Tibial nerve (tissue), 4 donors: ENCODE measurements around the gene RNASE7. TPM values are rescaled to one million over a fixed set of nuclear protein-coding genes. Genes with fewer than 3 reads are reported as not detected.

Experiments used
- DNase-seq, 2 donors: peaks; one replicate each; pipeline ENCODE4 v3.0.0-alpha.2; 2019; ENCODE audit warnings: low spot score in 2 of 2
- H3K27ac ChIP-seq, 4 donors: fragments of 200-600 bp; sonication (generic) in 3 of 4; one replicate each; pipeline ENCODE4 v1.5.1; 2017 to 2019; ENCODE audit warnings: mild to moderate bottlenecking in 1 of 4
- H3K27me3 ChIP-seq, 2 donors: fragments of 200-600 bp; sonication (generic) in 1 of 2; one replicate each; pipeline versions ENCODE4 v1.5.1 to v1.6.0; 2017 to 2019
- H3K36me3 ChIP-seq, 3 donors: fragments of 200-600 bp; sonication (generic); one replicate each; pipeline ENCODE4 v1.5.1; 2018 to 2019
- H3K4me1 ChIP-seq, 4 donors: fragments of 200-600 bp; sonication (generic) in 3 of 4; one replicate each; pipeline ENCODE4 v1.5.1; 2017 to 2019
- H3K4me3 ChIP-seq, 4 donors: fragments of 200-600 bp; sonication (generic) in 3 of 4; one replicate each; pipeline ENCODE4 v1.5.1; 2017 to 2019; ENCODE audit warnings: mild to moderate bottlenecking in 1 of 4, moderate library complexity in 1 of 4
- H3K9me3 ChIP-seq, 4 donors: fragments of 200-600 bp; sonication (generic) in 3 of 4; one replicate each; pipeline ENCODE4 v1.5.1; 2017 to 2019
- EP300 ChIP-seq, 2 donors: sonication (generic); formaldehyde crosslinking; IDR thresholded peaks; one replicate each; pipeline ENCODE4 v1.6.1; 2017; ENCODE audit warnings: antibody characterized with exemption in 2 of 2, mild to moderate bottlenecking in 1 of 2
- POLR2A ChIP-seq, 2 donors: fragments of 450-650 bp; IDR thresholded peaks; one replicate each; pipeline ENCODE4 v1.6.1; 2017; ENCODE audit warnings: antibody characterized with exemption in 2 of 2, mild to moderate bottlenecking in 2 of 2, moderate library complexity in 2 of 2
- WGBS, 2 donors: methylation state at CpG; one replicate each; pipeline ENCODE4 v1.1.5; 2018; 5-methylcytosine and 5-hydroxymethylcytosine counted together
- total RNA-seq, 4 donors: library from RNA; depleted of rRNA; stranded (reverse); fragments of >200 nt; gene quantifications; one replicate each; pipeline ENCODE4 v1.1.0, GENCODE V29; 2016
- TF ChIP-seq, protein P1 (sequence below), 5 experiments: fragments of 200-600 bp in 3 of 5; fragments of 450-650 bp in 2 of 5; sonication (generic) in 3 of 5; IDR thresholded peaks; one replicate each; pipeline ENCODE4 v1.5.1; 2016 to 2019; ENCODE audit warnings: antibody characterized with exemption in 5 of 5, mild to moderate bottlenecking in 3 of 5, moderate library complexity in 2 of 5

The RNASE7 gene
- total RNA-seq, 4 donors from 2014 or later: not detected

GRCh38 chr14:21074398-21075272 is 32.5 kb downstream of the RNASE7 start:
- DNase-seq: no peak
- Histone ChIP-seq H3K4me1 (peaks cover 0 to 49% (median 24%) of the 10 kb centered on the region in 4 donors), H3K9me3 (no peaks in the 10 kb centered on the region), H3K27ac (peak overlapping the region; percentile 30 to 97 (median 70)), H3K27me3 (no peaks in the 10 kb centered on the region), H3K4me3 (no peak overlapping the region), H3K36me3 (peaks cover 0 to 57% (median 0%) of the 10 kb centered on the region in 3 donors)
- WGBS, 2 donors: 66 to 70% methylated on average over 18 to 26 of the region's 26 CpGs
- TF ChIP-seq, protein P1, sequence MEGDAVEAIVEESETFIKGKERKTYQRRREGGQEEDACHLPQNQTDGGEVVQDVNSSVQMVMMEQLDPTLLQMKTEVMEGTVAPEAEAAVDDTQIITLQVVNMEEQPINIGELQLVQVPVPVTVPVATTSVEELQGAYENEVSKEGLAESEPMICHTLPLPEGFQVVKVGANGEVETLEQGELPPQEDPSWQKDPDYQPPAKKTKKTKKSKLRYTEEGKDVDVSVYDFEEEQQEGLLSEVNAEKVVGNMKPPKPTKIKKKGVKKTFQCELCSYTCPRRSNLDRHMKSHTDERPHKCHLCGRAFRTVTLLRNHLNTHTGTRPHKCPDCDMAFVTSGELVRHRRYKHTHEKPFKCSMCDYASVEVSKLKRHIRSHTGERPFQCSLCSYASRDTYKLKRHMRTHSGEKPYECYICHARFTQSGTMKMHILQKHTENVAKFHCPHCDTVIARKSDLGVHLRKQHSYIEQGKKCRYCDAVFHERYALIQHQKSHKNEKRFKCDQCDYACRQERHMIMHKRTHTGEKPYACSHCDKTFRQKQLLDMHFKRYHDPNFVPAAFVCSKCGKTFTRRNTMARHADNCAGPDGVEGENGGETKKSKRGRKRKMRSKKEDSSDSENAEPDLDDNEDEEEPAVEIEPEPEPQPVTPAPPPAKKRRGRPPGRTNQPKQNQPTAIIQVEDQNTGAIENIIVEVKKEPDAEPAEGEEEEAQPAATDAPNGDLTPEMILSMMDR (IDR thresholded peaks at IDR 0.05): no peak
- no peak for TF ChIP-seq POLR2A (IDR thresholded peaks at IDR 0.05)
- TF ChIP-seq EP300 (IDR thresholded peaks at IDR 0.05): no peak

DNA sequence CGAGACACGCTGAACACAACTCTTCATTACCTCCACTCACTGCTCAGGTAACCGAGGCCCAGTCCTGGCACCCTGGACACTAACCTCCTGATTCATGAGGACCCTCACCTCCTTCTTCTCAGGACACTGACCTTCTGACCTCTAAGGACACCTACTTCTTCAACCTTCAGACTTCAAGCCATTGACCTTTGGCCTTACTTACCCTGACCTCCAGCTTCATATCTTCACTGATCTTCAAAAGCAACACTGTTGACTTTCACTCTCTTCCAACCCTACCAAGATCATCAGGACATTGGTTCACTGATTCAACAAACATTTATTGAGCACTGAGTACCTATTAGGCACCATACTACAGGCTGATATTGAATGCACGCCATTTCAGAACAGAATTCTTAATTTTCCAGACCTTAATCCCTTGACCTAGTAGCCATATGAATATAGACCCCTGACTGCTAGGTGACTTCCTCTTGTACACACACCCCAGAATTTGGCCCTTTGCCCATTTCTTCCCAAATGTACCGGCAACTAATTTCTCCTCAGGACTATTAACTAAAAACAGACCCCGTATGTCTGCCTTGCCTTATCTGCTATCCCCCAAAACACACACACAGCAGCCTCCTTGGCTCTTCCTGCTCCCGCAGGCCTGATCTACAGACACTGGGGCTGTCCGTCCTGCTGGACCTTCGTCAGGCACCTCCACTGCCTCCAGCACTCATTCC is 33.7 kb downstream of the RNASE7 start:
- no peaks in the 10 kb centered on the region for H3K9me3 ChIP-seq
- DNase-seq: no peak
- H3K27ac ChIP-seq: peak overlapping the region in 2 of 4 donors; percentile 96 to 97
- no peaks in the 10 kb centered on the region for H3K27me3 ChIP-seq
- H3K4me3 ChIP-seq: no peak overlapping the region
- H3K36me3 ChIP-seq: peaks cover 0 to 69% (median 0%) of the 10 kb centered on the region in 3 donors
- peaks cover 0 to 48% (median 23%) of the 10 kb centered on the region in 4 donors for H3K4me1 ChIP-seq
- TF ChIP-seq, protein P1 (IDR thresholded peaks at IDR 0.05): no peak
- TF ChIP-seq POLR2A (IDR thresholded peaks at IDR 0.05): no peak
- TF ChIP-seq EP300 (IDR thresholded peaks at IDR 0.05): no peak
- 75 to 79% methylated on average over 9 of the region's 9 CpGs for WGBS, 2 donors

DNA sequence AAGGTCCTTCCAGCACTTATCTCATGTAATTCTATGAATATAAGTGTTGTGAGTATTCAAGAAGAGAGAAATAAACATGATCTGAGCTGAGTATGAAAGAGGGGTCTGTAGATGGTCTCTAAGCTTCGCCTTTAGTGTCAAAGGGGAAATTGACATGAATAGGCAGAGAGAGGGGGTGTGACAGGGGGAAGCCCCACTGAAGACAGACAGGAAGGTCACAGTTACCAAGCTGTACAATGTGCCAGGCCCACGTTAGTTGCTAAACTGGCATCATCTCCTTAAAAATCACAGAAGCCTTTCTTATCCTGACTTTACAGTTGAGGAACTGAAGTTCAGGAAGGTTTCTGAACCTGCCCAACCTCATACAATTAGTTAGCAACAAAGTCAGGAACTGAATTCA is 35.5 kb downstream of the RNASE7 start:
- no peak overlapping the region for H3K4me3 ChIP-seq
- DNase-seq: no peak
- peaks cover 4 to 87% (median 12%) of the 10 kb centered on the region in 3 donors for H3K36me3 ChIP-seq
- H3K27ac ChIP-seq: peak overlapping the region in 2 of 4 donors; percentile 16 to 46
- no peaks in the 10 kb centered on the region for H3K9me3 ChIP-seq
- H3K27me3 ChIP-seq: no peaks in the 10 kb centered on the region
- H3K4me1 ChIP-seq: peaks cover 0 to 33% (median 13%) of the 10 kb centered on the region in 4 donors
- TF ChIP-seq EP300 (IDR thresholded peaks at IDR 0.05): no peak
- TF ChIP-seq, protein P1 (IDR thresholded peaks at IDR 0.05): no peak
- no peak for TF ChIP-seq POLR2A (IDR thresholded peaks at IDR 0.05)
- WGBS, 2 donors: 42 to 51% methylated on average over 2 of the region's 2 CpGs

DNA sequence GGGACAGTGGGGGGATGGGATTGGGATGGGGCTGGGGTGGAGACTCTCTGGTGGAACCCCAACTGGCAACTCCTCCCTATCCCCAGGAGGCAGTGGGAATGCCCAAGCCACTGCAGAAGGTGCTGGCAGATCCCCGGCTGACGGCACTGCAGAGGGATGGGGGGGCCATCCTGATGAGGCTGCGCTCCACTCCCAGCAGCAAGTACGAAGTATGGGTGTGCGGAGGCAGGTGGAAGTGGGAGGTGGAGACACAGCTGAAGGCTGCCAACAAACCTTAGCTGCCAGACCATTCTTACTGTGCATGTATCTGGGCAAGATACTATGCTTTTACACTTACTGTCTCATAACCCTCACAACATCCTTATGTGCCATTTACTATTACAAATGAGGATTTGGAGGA is 36.1 kb downstream of the RNASE7 start:
- Histone ChIP-seq H3K4me3 (no peak overlapping the region), H3K27ac (peak overlapping the region in 2 of 4 donors; percentile 16 to 46), H3K4me1 (peaks cover 0 to 27% (median 7%) of the 10 kb centered on the region in 4 donors), H3K27me3 (no peaks in the 10 kb centered on the region), H3K36me3 (peaks cover 4 to 93% (median 12%) of the 10 kb centered on the region in 3 donors), H3K9me3 (no peaks in the 10 kb centered on the region)
- TF ChIP-seq EP300 (IDR thresholded peaks at IDR 0.05): no peak
- TF ChIP-seq POLR2A (IDR thresholded peaks at IDR 0.05): no peak
- TF ChIP-seq, protein P1 (IDR thresholded peaks at IDR 0.05): no peak
- DNase-seq: no peak
- 75 to 77% methylated on average over 5 of the region's 5 CpGs for WGBS, 2 donors
